NCI-H226 (cell line): ENCODE measurements around the gene C11orf16.
"Not testable (repeated sequence)": the region's sequence is repeated elsewhere in the genome, so short reads cannot be mapped to it uniquely, and the experiment has no call there.

ENCODE experiments used
- DNase-seq: peaks from one replicate; pipeline ENCODE4 v3.0.0-alpha.2; 2015

C11orf16 gene

DNA sequence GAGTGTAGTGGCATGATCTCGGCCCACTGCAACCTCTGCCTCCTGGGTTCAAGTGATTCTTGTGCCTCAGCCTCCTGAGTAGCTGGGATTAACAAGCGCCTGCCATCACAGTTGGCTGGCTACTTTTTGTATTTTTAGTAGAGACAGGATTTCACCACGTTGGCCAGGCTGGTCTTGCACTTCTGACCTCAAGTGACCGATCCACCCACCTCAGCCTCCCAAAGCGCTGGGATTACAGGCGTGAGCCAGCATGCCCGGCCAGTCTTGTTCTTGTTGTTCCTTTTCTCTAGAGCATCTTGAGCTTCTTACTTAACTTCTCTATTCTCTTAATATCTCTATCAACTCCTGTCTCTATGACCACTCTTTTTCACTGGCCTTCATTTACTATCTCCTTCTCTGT, 51.2 kb downstream of the C11orf16 start:
- DNase-seq: not testable (repeated sequence)

DNA sequence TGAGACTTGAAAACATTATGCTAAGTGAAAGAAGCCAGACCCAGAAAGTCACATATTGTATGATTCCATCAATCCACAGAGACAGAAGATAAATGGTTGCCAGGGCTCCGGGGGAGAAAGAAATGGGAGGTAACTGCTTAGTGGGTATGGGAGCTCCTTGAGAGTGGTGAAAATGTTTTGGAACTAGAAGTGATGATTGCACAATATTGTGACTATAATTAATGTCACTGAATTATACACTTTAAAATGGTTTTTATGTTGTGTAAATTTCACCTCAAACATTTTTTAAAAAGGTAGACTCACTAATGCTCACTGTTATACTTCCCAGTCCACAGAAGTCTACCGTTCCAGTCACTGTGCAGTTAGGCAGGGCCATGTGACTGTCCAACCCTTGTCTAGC, 54.0 kb downstream of the C11orf16 start:
- no peak for DNase-seq

DNA sequence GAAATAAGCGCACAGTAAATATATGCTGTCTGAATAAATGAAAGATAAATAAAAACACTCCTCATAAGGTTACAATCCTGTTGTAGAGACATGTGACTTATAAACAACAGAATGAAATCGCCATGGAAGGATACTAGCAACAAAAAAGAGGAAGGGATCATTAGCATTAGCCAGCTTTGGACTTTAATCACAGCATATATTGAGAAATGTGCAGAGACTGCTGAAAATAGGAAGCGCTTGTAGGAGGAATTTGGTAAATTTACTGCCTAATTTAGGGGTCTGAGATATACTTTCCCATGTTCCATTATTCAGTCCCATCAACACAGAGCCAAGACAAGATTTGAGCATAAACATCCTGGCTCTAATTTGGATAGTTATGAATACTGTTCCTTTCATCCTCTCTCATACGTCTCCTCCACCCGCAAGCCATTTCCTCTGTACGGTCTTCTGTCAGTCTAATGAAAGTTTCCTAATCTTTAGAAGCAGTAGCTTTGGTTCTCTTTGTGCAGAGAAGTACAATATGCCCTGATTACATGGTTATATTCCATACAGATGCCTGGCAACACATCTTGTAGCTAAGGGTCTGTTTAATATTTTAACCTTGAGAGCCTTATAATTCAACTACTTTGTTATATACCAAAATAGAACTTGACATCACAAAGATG, 58.9 kb downstream of the C11orf16 start:
- no peak for DNase-seq

DNA sequence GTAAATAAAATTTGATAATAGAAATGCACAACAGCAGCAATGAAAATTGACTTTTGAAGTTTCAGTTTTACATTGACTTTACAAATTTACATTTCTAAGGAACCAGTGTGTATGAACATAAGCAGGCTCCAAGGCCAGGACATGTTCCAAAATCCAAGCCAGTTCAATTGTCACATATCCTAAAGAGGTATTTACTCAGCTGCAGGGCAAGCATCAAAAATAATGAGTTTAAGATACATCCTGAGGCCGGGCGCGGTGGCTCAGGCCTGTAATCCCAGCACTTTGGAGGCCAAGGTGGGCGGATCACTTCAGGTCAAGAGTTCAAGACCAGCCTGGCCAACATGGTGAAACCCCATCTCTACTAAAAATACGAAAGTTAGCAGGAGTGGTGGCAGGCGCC, 60.8 kb downstream of the C11orf16 start:
- no peak for DNase-seq

DNA sequence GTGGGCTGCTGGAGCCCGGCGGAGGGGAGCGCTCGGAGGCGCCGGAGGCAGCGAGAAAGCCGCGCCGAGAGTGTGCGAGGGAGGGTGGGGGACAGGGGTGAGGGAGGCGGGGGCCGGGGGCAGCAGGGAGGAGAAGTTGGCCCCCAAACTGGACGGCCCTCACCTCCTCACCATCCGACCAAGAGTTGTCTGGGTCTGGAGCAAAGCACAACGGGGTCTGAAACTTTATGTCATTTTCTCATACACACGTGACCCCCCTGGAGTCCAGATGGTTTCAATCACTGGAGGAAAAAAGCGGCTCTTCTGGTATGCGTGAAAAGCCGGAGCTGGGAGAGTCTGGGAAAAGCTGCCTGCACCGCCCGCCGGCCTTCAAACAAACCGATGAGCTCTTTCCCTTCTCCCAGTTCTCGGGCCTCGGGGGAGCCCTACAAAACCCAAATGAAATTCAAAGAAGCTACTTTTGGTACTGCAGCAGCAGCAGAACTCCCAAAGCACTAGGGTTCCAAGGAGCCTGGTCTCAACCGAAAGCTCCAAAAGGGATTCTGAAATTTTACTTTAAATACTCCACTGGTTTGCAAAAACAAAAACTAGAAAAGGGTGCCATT, 61.5 kb downstream of the C11orf16 start:
- peak; percentile 82 for DNase-seq

DNA sequence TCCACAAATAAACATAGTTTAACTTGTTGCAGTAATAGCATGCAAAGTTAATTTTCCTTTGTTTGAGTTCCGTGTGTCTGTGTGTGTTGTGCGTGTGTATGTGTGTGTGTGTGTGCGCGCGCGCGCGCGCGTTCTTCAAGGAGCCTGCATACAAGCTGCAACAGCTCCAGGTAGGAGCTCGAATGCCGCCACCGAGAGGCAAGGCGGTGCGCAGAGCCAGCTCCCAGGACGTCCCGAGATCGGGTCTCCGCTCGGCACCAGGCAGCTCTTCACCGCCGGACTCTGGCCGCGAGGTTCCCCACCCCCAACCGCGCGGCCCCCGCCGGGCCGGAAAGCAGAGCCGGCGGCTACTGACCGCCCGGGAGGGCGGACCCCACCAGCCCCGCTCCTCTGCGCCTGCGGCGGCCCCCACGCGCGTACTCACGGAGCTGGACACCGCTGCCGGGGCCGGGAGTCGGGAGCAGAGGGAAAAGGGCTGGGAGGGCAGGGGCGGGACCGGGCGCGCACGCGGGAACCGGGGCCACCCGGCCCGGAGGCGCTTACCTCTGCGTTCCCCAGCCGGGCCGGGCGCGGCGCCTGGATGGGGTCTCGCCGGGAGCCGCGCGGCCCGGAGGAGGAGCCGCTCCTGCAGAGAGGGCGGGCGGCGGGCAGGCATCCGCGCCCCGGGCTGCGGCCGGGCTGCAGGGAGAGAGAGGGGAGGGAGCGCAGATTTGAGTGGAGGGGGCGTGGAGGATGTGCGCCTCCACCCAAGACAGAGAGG, 62.2 kb downstream of the C11orf16 start:
- peak; percentile 66 for DNase-seq
